ENCODE measurements around the gene OR10A7. TPM values are rescaled to one million over a fixed set of nuclear protein-coding genes. Genes with fewer than 3 reads are reported as not detected.
"Not testable (repeated sequence)": the region's sequence is repeated elsewhere in the genome, so short reads cannot be mapped to it uniquely, and the experiment has no call there.

OR10A7 gene
- total RNA-seq = not detected

DNA sequence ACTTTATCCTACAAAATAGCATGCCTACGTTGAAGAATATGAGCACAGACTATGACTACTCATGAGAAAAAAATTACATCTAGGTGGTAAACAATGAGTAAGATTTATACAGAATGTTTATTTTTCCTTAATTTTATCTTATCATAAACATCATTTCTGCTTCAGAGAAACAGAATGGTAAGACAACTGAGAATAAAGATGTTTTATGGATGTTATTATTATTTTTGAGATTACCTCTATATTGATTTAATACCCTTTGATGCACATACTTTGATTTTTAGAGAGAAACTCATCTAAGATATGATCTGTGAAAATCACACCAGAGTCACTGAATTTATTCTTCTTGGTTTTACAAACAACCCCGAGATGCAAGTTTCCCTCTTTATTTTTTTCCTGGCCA lies at the start of gene OR10A7:
Gene OR10A7 (plus strand): TSS at position 301 of the 400 bp plus-strand sequence. CDS start 0 bp downstream, at position 301.
- no peak for DNase-seq (ENCODE audit: extremely low spot score)
- no peaks in the 10 kb centered on the region for H3K4me1 ChIP-seq

GRCh38 chr12:55171445-55171844 lies 49.4 kb upstream of the OR10A7 start:
- no peaks in the 10 kb centered on the region for H3K9me3 ChIP-seq
- TF ChIP-seq CTCF (IDR thresholded peaks at IDR 0.05) (no peak), POLR2AphosphoS5 (IDR thresholded peaks at IDR 0.05) (no peak), EP300 (IDR thresholded peaks at IDR 0.05) (no peak), POLR2A (IDR thresholded peaks at IDR 0.05; ENCODE audit: low read depth) (no peak)
- H3K27ac ChIP-seq (replicated peaks in 1 of 4) = no peak overlapping the region
- WGBS = 96% methylated on average over 2 of the region's 2 CpGs
- H3K4me3 ChIP-seq = no peak overlapping the region
- no peak for DNase-seq (ENCODE audit: extremely low spot score)
- no peaks in the 10 kb centered on the region for H3K27me3 ChIP-seq
- intact Hi-C loops (cut with DNase I) = no loop called here
- no peaks in the 10 kb centered on the region for H3K4me1 ChIP-seq
- no peaks in the 10 kb centered on the region for H3K36me3 ChIP-seq

More for the DNA sequence above, at the start of gene OR10A7:
- Histone ChIP-seq H3K9me3 (no peaks in the 10 kb centered on the region), H3K4me3 (no peak within 1 kb of the TSS), H3K36me3 (no peaks in the 10 kb centered on the region), H3K27me3 (no peaks in the 10 kb centered on the region), H3K27ac (replicated peaks in 1 of 4) (no peak within 1 kb of the TSS)
- WGBS = 82% methylated on average over 2 of the region's 2 CpGs
- TF ChIP-seq POLR2A (IDR thresholded peaks at IDR 0.05; ENCODE audit: low read depth) = no peak
- no peak for TF ChIP-seq POLR2AphosphoS5 (IDR thresholded peaks at IDR 0.05)
- TF ChIP-seq CTCF (IDR thresholded peaks at IDR 0.05) = no peak
- TF ChIP-seq EP300 (IDR thresholded peaks at IDR 0.05) = no peak
- intact Hi-C loops (cut with DNase I) = no loop called here

DNA sequence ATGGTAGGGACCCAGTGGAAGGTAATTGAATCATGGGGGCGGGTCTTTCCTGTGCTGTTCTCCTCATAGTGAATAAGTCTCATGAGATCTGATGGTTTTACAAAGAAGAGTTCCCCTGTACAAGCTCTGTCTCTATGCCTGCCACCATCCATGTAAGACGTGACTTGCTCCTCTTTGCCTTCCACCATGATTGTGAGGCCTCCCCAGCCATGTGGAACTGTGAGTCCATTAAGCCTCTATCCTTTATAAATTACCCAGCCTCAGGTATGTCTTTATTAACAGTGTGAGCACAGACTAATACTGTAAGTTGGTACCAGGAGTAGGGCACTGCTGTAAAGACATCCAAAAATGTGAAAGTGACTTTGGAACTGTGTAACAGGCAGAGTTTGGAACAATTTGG lies 49.0 kb upstream of the OR10A7 start:
- H3K4me3 ChIP-seq; H3K9me3 ChIP-seq; H3K4me1 ChIP-seq; H3K27me3 ChIP-seq; H3K27ac ChIP-seq (replicated peaks in 1 of 4); intact Hi-C loops (cut with DNase I); H3K36me3 ChIP-seq; DNase-seq (ENCODE audit: extremely low spot score): not testable (repeated sequence)
- 57% methylated on average over 2 of the region's 2 CpGs for WGBS

DNA sequence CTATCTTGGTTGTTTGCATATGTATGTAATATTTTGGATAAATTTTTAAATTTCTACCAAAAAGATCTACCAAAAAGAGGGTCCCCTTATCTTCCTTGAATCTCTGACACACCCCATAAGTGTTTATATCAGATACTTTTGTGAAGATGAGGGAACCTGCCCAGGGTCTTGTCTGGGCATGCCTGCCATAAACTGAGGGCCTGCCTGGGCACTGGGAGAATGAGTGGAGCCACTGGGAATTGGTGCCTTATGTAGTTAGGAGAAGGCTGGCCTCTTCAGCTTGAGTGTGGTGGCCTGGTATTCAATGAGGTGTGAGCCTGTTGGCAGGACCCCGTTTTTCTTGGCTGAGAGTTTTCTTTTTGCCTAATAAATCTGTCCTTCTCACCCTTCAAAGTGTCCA lies 48.1 kb upstream of the OR10A7 start:
- Histone ChIP-seq H3K36me3 (no peaks in the 10 kb centered on the region), H3K27me3 (no peaks in the 10 kb centered on the region), H3K4me1 (no peaks in the 10 kb centered on the region), H3K4me3 (no peak overlapping the region), H3K9me3 (no peaks in the 10 kb centered on the region), H3K27ac (replicated peaks in 1 of 4) (no peak overlapping the region)
- intact Hi-C loops (cut with DNase I) = no loop called here
- TF ChIP-seq CTCF (IDR thresholded peaks at IDR 0.05) = no peak
- no peak for TF ChIP-seq EP300 (IDR thresholded peaks at IDR 0.05)
- TF ChIP-seq POLR2A (IDR thresholded peaks at IDR 0.05; ENCODE audit: low read depth) = no peak
- TF ChIP-seq POLR2AphosphoS5 (IDR thresholded peaks at IDR 0.05) = no peak
- DNase-seq (ENCODE audit: extremely low spot score) = no peak
- WGBS = 45% methylated on average over 1 of the region's 1 CpG

DNA sequence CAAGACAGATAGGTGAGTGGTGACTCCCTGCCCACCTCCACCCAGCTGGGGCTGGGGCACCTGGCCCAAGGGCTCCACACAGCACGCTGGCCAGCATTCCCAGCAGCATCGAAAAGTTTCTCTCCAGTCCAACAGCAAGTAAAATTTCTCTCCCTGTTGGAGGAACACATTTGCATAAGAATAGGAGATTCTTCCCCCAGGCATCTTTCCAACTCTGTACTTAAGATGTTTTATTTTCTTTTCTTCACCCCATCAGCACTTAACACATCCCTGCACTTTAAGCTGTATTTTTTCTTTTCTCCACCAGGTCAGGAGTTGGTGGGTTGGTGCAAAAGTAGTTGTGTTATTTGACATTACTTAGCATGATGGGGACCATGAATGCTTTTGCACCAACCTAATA lies 47.4 kb upstream of the OR10A7 start:
- H3K9me3 ChIP-seq = no peaks in the 10 kb centered on the region
- H3K4me1 ChIP-seq = no peaks in the 10 kb centered on the region
- no peaks in the 10 kb centered on the region for H3K36me3 ChIP-seq
- no peaks in the 10 kb centered on the region for H3K27me3 ChIP-seq
- intact Hi-C loops (cut with DNase I) = no loop called here
- H3K27ac ChIP-seq (replicated peaks in 1 of 4) = no peak overlapping the region
- H3K4me3 ChIP-seq = no peak overlapping the region
- TF ChIP-seq POLR2A (IDR thresholded peaks at IDR 0.05; ENCODE audit: low read depth) = no peak
- no peak for TF ChIP-seq EP300 (IDR thresholded peaks at IDR 0.05)
- 70% methylated on average over 2 of the region's 2 CpGs for WGBS
- no peak for DNase-seq (ENCODE audit: extremely low spot score)

GRCh38 chr12:55188573-55188972 lies 32.3 kb upstream of the OR10A7 start:
- H3K9me3 ChIP-seq = no peaks in the 10 kb centered on the region
- intact Hi-C loops (cut with DNase I) = loop anchor here (2.0 kb wide), 1 partner anchor 430 kb away; no protein-coding TSS in a partner anchor
- no peaks in the 10 kb centered on the region for H3K4me1 ChIP-seq
- no peaks in the 10 kb centered on the region for H3K27me3 ChIP-seq
- TF ChIP-seq EP300 (IDR thresholded peaks at IDR 0.05) = no peak
- no peak for TF ChIP-seq CTCF (IDR thresholded peaks at IDR 0.05)
- TF ChIP-seq POLR2A (IDR thresholded peaks at IDR 0.05; ENCODE audit: low read depth) = no peak
- TF ChIP-seq POLR2AphosphoS5 (IDR thresholded peaks at IDR 0.05) = no peak
- H3K27ac ChIP-seq (replicated peaks in 1 of 4) = no peak overlapping the region
- H3K36me3 ChIP-seq = no peaks in the 10 kb centered on the region
- H3K4me3 ChIP-seq = no peak overlapping the region
- no peak for DNase-seq (ENCODE audit: extremely low spot score)
- WGBS = 6% methylated on average over 2 of the region's 2 CpGs
